ENCODE results near the gene PALLD. TPM values are rescaled to one million over a fixed set of nuclear protein-coding genes. Genes with fewer than 3 reads are reported as not detected.

PALLD gene
- total RNA-seq, 1 donor from 2014 or later = 22.9 TPM

GRCh38 chr4:168732714-168733113 lies 235.9 kb downstream of the PALLD start:
- Mint-ChIP-seq H3K27me3 (ENCODE audit: insufficient read depth) (peaks cover 9% of the 10 kb centered on the region), H3K4me1 (ENCODE audit: low read depth) (no peaks in the 10 kb centered on the region), H3K36me3 (ENCODE audit: low read depth) (no peaks in the 10 kb centered on the region), H3K27ac (no peak overlapping the region), H3K4me3 (no peak overlapping the region), H3K9me3 (peaks cover under 1% of the 10 kb centered on the region)
- intact Hi-C loops (cut with micrococcal nuclease) = no loop called here
- no peak for DNase-seq (ENCODE audit: low spot score)

DNA sequence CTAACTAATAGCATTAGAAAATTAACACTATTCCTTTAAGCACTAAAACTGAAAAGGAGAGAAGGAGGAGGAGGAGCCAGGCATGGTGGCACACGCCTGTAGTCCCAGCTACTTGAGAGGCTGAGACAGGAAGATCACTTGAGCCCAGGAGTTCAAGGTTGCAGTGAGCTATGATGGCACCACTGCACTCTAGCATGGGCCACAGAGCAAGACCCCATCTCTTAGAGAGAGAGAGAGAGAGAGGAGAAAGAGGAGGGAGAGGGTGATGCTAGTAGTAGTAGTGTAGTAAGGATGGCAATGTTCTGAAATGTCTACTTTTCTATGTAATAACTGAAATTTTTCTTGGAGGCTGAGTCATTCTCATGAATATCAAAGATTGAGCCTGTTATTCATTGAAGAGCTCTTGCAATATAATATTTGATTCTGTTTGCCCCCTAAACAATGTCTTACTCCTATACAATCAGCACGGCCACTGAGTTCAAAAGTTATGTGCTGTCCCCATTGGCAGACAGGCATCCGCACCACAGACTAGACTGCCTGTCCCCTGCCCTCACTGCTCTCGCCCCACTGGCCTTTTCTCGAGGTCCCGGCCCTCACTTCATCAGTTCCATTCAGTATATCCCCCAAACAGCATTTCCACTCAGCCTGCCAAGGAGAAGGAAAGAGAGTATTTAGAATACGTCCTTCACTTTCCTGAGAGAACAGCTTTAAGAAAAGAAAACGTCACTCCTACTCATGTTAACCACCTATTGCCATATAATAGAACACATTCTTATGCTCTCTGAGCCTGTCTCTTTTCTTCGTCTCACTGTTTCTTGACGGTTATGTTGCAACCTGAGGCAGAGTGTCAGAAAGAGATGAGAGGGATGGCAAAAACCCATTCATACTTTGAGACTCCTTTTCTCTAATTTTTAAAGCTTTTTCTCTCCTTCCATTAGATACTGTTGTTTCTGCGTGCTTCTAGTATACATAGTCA lies 238.1 kb downstream of the PALLD start:
- no peak overlapping the region for H3K4me3 Mint-ChIP-seq
- no peaks in the 10 kb centered on the region for H3K9me3 Mint-ChIP-seq
- intact Hi-C loops (cut with micrococcal nuclease) = no loop called here
- no peak for DNase-seq (ENCODE audit: low spot score)
- H3K27ac Mint-ChIP-seq = no peak overlapping the region
- peaks cover 5% of the 10 kb centered on the region for H3K27me3 Mint-ChIP-seq (ENCODE audit: insufficient read depth)
- H3K36me3 Mint-ChIP-seq (ENCODE audit: low read depth) = no peaks in the 10 kb centered on the region
- H3K4me1 Mint-ChIP-seq (ENCODE audit: low read depth) = no peaks in the 10 kb centered on the region

GRCh38 chr4:168735735-168736134 lies 238.9 kb downstream of the PALLD start:
- no peaks in the 10 kb centered on the region for H3K36me3 Mint-ChIP-seq (ENCODE audit: low read depth)
- H3K4me1 Mint-ChIP-seq (ENCODE audit: low read depth) = no peaks in the 10 kb centered on the region
- H3K27me3 Mint-ChIP-seq (ENCODE audit: insufficient read depth) = peaks cover 5% of the 10 kb centered on the region
- H3K27ac Mint-ChIP-seq = no peak overlapping the region
- H3K4me3 Mint-ChIP-seq = no peak overlapping the region
- intact Hi-C loops (cut with micrococcal nuclease) = no loop called here
- H3K9me3 Mint-ChIP-seq = no peaks in the 10 kb centered on the region
- DNase-seq (ENCODE audit: low spot score) = no peak

- Mint-ChIP-seq H3K36me3 (ENCODE audit: low read depth) (no peaks in the 10 kb centered on the region), H3K9me3 (no peaks in the 10 kb centered on the region), H3K27me3 (ENCODE audit: insufficient read depth) (peaks cover 2% of the 10 kb centered on the region), H3K4me1 (ENCODE audit: low read depth) (no peaks in the 10 kb centered on the region), H3K27ac (no peak overlapping the region), H3K4me3 (no peak overlapping the region)
- no peak for DNase-seq (ENCODE audit: low spot score)
- intact Hi-C loops (cut with micrococcal nuclease) = no loop called here
Observed at GRCh38 chr4:168736860-168737805, 240.3 kb downstream of the PALLD start.

DNA sequence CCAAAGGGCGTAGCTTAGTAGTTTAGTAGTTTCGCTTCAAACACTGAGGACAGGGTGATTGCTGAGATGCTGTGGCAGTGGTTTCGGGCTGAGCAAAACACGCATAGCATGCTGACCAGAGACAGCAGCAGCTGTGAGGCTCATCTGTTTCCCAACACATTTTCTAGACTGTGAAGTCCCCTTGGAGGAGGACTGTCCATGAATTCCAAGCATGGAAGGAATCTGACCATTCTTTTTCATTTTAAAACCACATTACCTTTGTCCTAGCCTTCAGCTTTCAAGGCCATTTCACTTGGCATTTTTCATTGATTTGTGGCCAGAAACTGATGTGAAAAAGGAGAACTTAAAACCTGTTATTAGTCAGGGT lies 240.9 kb downstream of the PALLD start:
- H3K27me3 Mint-ChIP-seq (ENCODE audit: insufficient read depth) = peaks cover 2% of the 10 kb centered on the region
- no peak overlapping the region for H3K4me3 Mint-ChIP-seq
- intact Hi-C loops (cut with micrococcal nuclease) = no loop called here
- DNase-seq (ENCODE audit: low spot score) = no peak
- H3K27ac Mint-ChIP-seq = no peak overlapping the region
- no peaks in the 10 kb centered on the region for H3K9me3 Mint-ChIP-seq
- no peaks in the 10 kb centered on the region for H3K4me1 Mint-ChIP-seq (ENCODE audit: low read depth)
- H3K36me3 Mint-ChIP-seq (ENCODE audit: low read depth) = no peaks in the 10 kb centered on the region

DNA sequence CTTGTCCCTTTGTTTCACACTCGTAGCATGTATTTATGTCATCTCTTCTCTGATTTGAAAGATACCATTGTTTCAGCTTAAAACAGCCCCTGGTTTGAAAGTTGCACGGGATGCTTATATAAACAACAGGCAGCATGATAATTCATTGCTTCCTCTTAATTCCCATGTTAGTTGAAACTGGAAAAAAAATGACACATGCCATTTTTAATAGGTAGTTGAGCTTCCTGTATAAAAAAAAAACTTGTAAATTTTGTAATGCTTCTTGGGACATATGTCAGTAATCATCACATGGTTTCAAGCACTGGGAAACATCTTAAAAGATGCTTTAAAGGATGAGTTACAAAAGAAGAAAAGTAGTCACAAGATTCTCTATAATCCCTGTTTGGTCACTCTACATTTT lies 243.0 kb downstream of the PALLD start:
- no peaks in the 10 kb centered on the region for H3K36me3 Mint-ChIP-seq (ENCODE audit: low read depth)
- no peak overlapping the region for H3K27ac Mint-ChIP-seq
- no peak for DNase-seq (ENCODE audit: low spot score)
- no peaks in the 10 kb centered on the region for H3K9me3 Mint-ChIP-seq
- no peaks in the 10 kb centered on the region for H3K4me1 Mint-ChIP-seq (ENCODE audit: low read depth)
- no peak overlapping the region for H3K4me3 Mint-ChIP-seq
- intact Hi-C loops (cut with micrococcal nuclease) = no loop called here
- peaks cover 7% of the 10 kb centered on the region for H3K27me3 Mint-ChIP-seq (ENCODE audit: insufficient read depth)

GRCh38 chr4:168740691-168741090 lies 243.8 kb downstream of the PALLD start:
- H3K27me3 Mint-ChIP-seq (ENCODE audit: insufficient read depth) = peaks cover 7% of the 10 kb centered on the region
- H3K4me3 Mint-ChIP-seq = no peak overlapping the region
- intact Hi-C loops (cut with micrococcal nuclease) = no loop called here
- no peak overlapping the region for H3K27ac Mint-ChIP-seq
- no peaks in the 10 kb centered on the region for H3K9me3 Mint-ChIP-seq
- H3K4me1 Mint-ChIP-seq (ENCODE audit: low read depth) = no peaks in the 10 kb centered on the region
- H3K36me3 Mint-ChIP-seq (ENCODE audit: low read depth) = no peaks in the 10 kb centered on the region
- no peak for DNase-seq (ENCODE audit: low spot score)

GRCh38 chr4:168741281-168742173 lies 244.7 kb downstream of the PALLD start:
- Mint-ChIP-seq H3K9me3 (no peaks in the 10 kb centered on the region), H3K4me1 (ENCODE audit: low read depth) (no peaks in the 10 kb centered on the region), H3K4me3 (no peak overlapping the region), H3K27ac (no peak overlapping the region), H3K36me3 (ENCODE audit: low read depth) (no peaks in the 10 kb centered on the region), H3K27me3 (ENCODE audit: insufficient read depth) (peaks cover 9% of the 10 kb centered on the region)
- DNase-seq (ENCODE audit: low spot score) = no peak
- intact Hi-C loops (cut with micrococcal nuclease) = no loop called here

DNA sequence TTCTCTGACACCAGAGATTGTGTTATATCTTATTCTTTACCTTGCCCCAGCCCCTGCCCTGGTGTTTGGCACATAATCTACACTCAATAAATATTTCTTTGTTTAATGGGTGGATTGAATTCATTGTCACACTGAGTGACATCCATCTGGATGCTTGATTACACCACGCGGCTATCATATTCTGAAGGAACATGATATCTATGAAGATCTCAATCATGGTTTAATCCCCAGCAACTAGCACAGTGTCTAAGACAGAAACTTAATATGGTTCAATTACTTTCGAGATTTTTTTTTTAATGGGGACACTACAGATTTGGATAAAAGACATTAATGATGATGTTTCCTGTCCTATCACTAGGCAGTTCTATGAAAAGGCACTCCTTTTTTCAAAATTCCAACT lies 246.3 kb downstream of the PALLD start:
- Mint-ChIP-seq H3K4me3 (no peak overlapping the region), H3K36me3 (ENCODE audit: low read depth) (no peaks in the 10 kb centered on the region), H3K9me3 (no peaks in the 10 kb centered on the region), H3K4me1 (ENCODE audit: low read depth) (no peaks in the 10 kb centered on the region), H3K27me3 (ENCODE audit: insufficient read depth) (peaks cover 9% of the 10 kb centered on the region), H3K27ac (no peak overlapping the region)
- intact Hi-C loops (cut with micrococcal nuclease) = no loop called here
- DNase-seq (ENCODE audit: low spot score) = no peak

DNA sequence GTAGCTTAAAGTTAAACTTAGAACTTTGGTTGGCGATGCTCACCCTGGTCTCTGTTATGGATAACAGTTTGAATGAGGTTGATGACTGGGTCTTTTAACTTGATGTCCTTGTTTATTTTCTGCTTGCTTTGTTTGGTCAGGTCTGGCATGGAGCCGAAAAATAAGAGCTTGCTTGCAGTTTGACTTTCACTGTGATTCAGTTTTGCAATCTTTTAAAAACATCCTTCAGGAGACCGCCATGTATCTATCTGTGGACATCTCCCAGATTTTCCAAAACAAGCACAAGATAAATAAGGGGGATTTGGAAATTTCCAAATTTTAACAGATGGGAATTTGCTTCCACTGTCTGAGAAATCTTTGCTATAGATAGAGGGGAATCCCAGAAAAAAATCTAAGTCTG lies 246.7 kb downstream of the PALLD start:
- no peak for DNase-seq (ENCODE audit: low spot score)
- H3K4me1 Mint-ChIP-seq (ENCODE audit: low read depth) = no peaks in the 10 kb centered on the region
- no peak overlapping the region for H3K27ac Mint-ChIP-seq
- H3K4me3 Mint-ChIP-seq = no peak overlapping the region
- H3K9me3 Mint-ChIP-seq = no peaks in the 10 kb centered on the region
- intact Hi-C loops (cut with micrococcal nuclease) = no loop called here
- H3K36me3 Mint-ChIP-seq (ENCODE audit: low read depth) = no peaks in the 10 kb centered on the region
- H3K27me3 Mint-ChIP-seq (ENCODE audit: insufficient read depth) = peaks cover 9% of the 10 kb centered on the region

DNA sequence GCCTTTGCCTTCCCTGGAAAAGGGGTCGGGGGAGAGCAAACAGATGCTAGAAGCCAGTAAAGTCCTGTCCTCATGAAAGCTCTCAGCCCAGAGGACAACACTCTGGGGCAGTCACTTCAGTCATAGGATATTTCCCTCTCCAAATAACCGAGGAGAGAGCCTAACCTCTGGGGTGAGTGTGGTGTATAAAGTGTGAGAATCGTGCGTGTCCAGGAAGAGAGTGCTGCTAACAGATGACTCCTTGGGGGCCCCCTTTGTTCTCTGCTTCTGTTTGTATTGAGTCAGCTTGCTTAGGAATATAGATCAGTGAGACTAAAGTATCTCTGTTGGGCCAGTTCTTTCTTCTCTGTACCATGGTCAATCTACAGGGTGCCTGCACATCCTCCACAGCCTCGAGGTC lies 247.2 kb downstream of the PALLD start:
- H3K27ac Mint-ChIP-seq = no peak overlapping the region
- DNase-seq (ENCODE audit: low spot score) = no peak
- no peaks in the 10 kb centered on the region for H3K9me3 Mint-ChIP-seq
- peaks cover 9% of the 10 kb centered on the region for H3K27me3 Mint-ChIP-seq (ENCODE audit: insufficient read depth)
- H3K36me3 Mint-ChIP-seq (ENCODE audit: low read depth) = no peaks in the 10 kb centered on the region
- H3K4me3 Mint-ChIP-seq = no peak overlapping the region
- H3K4me1 Mint-ChIP-seq (ENCODE audit: low read depth) = no peaks in the 10 kb centered on the region
- intact Hi-C loops (cut with micrococcal nuclease) = no loop called here

DNA sequence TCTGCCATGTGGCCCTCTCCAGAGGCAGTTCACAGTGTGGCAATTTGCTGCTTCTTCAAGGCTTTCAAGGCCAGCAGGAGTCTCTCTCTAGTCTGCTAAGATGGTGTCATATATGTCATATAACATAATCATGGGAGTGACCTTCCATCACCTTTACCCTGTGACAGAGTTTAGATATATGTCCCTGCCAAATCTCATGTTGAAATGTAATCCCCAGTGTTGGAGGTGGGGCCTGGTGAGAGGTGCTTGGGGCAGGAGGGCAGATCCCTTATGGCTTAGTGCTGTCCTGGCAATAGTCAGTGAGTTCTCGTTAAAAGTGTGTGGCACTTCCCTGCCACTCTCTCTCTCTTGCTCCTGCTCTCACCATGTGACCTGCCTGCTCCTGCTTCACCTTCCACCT lies 252.0 kb downstream of the PALLD start:
- Mint-ChIP-seq H3K9me3 (no peaks in the 10 kb centered on the region), H3K4me3 (no peak overlapping the region), H3K36me3 (ENCODE audit: low read depth) (no peaks in the 10 kb centered on the region), H3K4me1 (ENCODE audit: low read depth) (no peaks in the 10 kb centered on the region), H3K27ac (no peak overlapping the region), H3K27me3 (ENCODE audit: insufficient read depth) (peaks cover 2% of the 10 kb centered on the region)
- no peak for DNase-seq (ENCODE audit: low spot score)
- intact Hi-C loops (cut with micrococcal nuclease) = no loop called here

All from activated T-helper 1 cell treated with anti-CD3 and anti-CD28 coated beads, Interleukin-12 subunit alpha, Interleukin-12 subunit beta, Interleukin-2, Interleukin-4 antibody, amounts not matched to agents 30 ng/mL and 10 ng/mL and 1 ng/mL, durations not matched to agents 14 hours and 24 hours and 36 hours (primary cell).